HG02642 (cell line): Measurements from ENCODE around the gene KSR2.

Experiments used
- ATAC-seq: cut with Tn5 transposase; IDR thresholded peaks from one replicate; pipeline ENCODE4 v1.9.1; 2021; ENCODE audit warnings: mild to moderate bottlenecking; ENCODE audit not compliant: unreplicated experiment, poor library complexity

KSR2 gene

DNA sequence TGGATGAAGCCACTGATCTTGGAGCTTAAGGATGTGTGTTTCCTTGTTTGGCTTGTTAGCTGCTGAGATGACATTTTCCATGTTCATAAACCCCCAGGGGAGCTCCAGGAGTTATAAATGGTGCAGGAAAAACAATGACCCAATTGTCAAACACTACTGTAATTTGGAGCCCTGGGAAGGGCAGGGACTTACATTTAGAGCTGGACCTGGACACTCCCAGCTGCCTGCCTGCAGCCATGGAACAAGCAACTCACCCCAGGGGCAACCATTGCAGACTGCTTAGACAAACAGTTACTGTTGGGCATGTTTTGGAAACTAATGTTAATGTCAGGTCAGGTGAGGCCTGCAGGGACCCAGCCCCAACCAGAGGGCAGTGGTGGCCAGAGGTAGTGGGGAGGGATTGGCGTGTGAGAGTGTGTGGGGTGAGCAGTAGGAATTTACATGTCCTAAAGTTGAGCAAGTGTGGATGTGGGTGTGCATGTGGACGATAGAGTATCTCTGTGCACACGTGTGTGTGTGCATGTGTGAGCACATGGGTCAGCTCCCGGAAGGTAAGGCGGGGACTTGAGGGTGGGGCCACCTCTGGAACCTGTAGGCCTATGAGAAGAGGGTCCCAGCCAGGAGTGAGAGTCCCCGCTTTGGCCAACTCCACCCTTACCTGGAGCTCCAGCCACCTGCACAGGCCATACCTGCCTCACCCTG, 521.0 kb downstream of the KSR2 start:
- ATAC-seq: no peak

DNA sequence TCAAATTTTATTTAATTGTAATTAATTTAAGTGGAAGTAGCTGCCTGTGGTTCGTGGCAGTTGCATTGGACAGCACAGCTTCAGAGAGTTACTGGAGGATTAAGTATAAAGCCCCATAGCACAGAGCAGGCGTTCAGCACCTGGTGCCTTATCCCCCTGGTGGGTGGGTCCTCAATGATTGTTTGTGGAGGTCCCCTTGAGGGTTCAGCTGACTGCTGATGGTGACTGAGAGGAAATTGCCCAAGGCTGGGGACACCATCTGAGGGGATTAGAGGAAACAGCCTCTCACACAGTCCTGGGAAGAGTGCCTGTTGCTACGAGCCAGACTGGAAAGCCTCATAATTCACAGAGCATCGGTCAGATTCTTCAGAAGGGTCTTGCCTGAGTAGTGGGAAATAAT, 524.0 kb downstream of the KSR2 start:
- ATAC-seq: no peak

DNA sequence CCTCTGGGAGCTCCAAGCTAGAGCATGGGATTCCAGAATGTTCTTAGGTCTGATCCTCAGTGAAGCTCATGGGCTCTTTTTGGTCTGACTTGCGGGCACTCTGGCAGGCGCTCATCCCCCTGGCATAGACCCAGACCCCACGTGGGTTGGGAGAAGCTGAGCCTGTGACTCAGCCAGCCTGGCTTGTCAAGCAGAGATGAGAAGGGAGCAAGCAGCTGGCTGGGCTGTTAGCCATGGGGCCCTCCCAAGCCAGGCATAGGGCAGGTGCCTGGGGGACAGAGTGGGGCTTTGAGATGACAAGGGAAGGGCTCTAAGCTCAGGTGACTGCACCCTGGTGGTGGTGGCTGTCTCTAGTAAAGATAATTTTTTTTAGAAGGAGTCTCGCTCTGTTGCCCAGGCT, 527.0 kb downstream of the KSR2 start:
- no peak for ATAC-seq

DNA sequence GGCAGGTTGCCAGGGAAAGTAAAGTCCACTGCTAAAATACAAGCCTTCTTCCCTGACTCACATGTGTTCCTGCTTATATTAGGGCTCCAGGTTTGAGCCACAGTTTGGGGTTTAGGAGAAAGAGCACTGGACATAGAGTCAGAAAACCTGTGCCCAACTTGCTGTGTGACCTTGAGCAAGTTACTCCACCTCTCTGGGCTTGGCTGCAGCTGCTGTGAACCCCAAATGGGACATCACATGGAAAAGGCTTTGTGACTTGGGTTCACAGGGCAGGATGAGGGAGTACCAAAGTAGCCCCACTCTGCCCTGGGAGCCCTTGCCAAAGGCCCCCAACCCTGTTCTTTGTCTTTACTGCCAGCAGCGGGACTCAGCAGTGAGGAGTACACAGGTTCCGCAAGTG, 528.4 kb downstream of the KSR2 start:
- ATAC-seq: no peak

DNA sequence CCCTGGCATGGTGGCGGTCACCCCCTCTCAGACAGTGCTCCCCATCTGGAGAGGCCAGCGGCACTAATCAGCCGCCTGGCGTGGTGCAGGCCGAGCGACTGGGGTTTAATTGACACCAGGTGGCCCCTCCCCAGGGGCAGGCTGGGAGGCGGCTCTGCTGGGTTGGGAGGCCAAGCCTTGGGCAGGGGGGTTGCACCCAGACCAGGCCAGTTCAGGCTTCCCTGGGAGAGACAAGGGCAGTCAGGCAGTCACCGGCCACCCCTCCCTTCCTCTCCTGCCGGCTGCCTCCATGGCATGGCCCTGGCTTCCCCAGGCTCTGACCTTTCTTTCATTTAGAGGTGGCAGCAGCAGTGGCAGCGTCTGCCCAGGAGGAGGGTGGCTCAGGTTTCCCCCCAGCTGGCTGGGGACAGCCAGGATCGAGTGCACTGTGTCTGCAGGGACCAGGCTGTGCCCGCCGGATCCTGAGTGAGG, 529.2 kb downstream of the KSR2 start:
- ATAC-seq: no peak

DNA sequence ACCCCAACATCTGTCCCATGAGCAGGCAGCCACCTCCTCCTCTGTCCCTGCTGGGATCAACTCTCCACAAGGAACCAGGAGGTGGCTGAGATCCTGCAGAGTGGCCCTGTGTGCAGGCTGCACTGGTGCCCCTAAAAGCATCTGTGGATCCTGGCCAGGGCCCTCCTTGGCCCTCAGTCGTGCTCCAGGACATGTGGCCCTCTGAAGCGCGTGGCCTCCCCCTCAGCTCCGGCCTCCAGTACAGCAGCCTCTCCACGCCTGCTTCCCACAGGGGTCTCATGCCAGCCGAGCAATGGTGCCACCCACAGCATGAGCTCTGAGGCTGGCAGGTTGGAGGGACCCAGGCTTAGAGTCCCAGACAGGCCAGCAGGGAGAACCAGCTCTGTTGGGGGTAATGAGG, 530.0 kb downstream of the KSR2 start:
- no peak for ATAC-seq

DNA sequence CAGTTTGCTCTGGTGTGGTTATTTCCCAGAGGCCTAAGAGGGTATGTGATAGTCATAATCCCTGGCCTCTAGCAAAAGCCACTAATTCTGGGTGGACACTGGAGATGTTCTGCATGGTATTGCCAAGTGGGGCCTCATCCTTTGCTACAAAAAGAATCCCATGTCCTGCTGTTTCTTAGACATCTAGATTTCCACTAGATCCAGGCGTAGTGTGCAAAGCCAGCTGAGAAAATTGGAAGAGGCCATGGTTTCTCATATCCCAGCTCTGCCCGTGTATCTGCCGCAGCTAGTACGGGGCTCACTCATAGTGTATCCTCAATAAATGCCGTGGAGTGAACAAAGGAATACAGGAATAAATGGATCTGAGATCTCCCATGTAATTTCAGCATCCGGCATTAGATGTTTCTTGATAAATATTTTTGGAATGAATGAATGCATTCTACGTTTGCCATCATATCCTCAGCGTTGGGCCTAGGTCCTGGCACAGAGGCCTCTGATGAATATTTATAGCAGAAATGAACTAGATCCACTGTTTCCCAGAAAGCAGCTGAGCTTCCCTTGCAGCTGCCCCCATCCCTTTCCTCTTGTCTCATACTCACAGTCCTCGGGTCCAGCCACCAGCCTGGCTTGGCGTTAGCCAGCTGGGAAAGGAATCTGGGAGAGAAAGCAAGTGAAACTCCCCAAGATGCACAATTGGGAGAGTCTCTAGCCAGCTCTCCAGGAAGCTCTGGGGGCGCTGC, 531.1 kb downstream of the KSR2 start:
- no peak for ATAC-seq

DNA sequence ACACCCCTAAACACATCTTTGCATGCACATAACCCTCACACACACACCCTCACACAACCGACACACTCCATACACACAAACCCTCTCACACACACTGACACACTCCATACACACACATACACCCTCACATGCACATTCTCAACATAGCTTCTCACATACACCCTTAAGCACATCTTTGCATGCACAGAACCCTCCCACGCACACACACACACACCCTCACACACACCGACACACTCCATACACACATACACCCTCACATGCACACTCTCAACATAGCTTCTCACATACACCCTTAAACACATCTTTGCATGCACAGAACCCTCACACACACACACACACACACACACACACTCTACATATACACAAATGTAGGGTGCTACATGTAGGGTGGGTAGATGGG, 534.9 kb downstream of the KSR2 start:
- ATAC-seq: no peak

DNA sequence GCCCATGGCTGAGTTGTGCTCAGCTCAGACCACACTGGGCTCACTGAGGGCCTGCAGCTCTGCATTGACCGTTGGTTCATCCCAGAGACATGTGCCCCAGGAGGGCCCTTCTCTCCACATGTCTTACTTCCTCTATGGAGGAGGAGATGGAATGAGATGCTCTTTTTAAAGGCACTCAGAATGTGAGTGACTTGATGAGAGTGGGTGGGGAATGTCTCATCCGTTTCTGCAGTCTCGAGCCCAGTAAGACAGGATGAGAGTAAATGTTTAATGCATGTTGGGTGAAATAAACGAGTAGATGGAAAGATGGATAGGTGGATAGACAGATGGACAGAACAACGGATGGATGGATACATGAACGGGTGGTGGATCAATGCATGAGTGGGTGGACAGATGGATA, 538.5 kb downstream of the KSR2 start:
- ATAC-seq: no peak

DNA sequence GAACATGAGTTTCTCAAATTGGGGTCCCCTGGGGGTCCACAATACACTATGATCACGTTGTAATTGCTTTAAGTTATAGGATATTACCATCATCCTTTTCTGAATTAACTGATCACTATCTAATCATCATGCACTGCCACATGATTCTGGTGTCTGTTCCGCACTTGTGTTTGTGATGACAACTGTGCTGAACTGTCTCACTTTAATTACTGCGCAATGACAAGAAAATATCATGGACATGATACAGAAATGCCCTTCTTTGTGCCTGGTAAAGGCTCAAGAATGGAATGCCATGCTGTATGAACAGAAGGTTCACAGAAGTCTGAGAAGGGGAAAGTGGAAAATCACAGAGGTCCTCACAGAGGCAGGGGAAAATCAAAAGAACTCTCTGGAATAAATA, 541.6 kb downstream of the KSR2 start:
- no peak for ATAC-seq

DNA sequence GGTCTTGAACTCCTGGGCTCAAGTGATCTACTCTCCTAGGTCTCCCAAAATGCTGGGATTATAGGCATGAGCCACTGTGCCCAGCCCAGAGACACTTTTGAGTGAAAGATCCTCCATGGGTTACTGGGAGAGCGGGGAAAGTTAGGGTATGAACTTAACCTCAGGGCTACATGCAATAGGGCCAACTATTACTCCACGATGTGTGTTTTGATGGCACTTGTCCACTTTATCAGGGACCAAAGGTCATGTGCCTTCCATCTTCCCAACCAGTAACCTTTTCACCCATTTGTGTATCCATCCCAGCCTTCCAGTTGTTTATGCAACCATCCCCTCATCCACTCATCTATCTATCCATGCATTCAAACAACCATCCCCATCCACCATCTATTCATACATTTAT, 546.8 kb downstream of the KSR2 start:
- ATAC-seq: no peak

DNA sequence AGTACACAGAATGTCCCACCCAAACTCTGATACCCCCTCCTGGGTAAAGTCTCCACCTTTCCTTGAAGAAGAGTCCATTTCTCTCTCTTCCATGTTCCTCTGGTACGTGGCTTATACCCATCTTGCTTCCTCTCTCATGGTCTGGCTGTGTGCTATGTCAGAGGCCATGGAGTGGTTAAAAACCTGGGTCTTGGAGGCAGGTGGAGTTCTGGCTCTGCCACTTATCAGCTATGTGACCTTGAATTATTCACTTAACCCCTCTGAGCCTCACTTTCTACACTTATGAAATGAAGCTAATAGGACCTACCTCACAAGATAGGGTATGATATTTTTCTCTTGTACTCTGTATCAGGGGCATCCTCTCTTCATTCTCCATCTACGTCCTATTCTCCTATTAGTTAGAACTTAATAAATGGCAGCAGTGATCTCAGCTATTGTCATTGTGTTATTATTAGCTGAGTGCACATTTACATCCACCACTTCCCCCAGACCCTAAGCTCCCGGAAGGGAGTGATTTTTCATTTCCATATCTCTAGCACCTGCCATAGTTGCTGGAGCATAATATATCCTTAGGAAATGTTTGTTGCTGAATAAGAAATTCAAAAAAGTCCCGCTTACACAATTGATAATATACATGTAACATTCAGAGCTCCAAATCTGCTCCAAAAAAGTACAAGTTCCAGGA, 547.6 kb downstream of the KSR2 start:
- no peak for ATAC-seq

DNA sequence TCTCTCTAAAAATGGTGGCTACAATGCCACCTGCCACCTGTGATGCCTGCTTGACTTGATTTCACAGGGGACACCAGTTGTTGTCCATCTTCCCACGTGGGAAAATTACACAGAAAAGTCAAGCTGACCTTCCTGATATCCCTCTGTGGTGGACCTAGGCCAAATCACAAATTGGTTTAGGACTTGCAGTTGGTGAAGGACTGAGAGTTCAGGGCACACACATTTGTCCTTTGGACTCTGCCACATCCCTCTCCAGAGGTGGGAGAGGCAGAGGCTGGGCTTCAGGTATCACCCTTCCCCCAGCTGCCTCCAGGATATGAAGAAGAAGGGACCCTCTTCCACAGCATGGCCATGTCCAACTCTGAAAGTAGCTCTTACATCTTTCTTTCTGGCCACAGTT, 551.8 kb downstream of the KSR2 start:
- ATAC-seq: no peak

DNA sequence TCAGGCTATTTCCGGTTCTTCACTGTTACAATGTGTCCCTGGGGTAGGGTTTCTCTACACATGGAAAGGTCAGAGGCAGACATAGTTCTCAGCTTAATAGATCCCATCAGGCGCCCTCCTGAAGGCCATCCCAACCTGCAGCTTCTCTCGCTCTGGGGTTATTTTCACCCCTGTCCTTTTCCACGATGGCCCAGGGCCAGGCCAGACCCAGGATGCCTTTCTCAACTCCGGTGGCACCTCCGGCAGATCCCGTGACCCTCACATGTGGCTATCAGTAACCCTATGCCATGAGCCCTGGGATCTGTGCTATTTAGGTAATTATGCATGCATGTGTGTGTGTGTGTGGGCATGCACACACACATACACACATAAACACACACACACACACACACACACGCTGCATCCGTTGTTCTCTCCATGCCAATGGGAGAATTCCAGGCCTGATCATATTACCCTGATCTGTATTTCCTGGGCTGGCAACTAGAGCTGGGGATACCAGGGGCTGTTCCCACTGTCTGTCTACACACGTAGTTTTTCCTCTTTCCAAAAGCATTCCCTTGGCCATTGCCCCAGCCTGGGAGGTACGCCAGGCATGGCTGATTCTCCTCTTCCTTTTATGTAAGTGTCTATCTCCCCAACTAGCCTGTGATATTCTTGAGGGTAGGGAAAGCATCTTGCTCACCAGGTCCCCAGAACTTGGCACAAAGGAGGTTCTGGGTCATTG, 556.2 kb downstream of the KSR2 start:
- no peak for ATAC-seq

DNA sequence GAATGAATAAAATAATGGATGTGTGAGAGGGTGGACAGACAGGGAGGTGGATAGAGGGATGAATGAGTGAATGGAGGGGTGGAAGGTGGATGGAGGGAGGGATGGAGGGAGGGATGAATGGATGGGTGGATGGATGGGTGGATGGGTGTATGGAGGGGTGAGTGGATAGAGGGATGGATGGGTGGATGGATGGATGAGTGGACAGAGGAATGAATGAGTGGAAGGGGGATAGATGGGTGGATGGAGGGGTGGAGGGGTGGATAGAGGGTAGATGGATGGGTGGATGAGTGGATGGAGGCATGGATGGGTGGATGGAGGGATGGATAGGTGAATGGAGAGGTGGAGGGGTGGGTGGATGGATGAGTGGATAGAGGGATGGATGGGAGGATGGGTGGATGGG, 559.5 kb downstream of the KSR2 start:
- no peak for ATAC-seq

DNA sequence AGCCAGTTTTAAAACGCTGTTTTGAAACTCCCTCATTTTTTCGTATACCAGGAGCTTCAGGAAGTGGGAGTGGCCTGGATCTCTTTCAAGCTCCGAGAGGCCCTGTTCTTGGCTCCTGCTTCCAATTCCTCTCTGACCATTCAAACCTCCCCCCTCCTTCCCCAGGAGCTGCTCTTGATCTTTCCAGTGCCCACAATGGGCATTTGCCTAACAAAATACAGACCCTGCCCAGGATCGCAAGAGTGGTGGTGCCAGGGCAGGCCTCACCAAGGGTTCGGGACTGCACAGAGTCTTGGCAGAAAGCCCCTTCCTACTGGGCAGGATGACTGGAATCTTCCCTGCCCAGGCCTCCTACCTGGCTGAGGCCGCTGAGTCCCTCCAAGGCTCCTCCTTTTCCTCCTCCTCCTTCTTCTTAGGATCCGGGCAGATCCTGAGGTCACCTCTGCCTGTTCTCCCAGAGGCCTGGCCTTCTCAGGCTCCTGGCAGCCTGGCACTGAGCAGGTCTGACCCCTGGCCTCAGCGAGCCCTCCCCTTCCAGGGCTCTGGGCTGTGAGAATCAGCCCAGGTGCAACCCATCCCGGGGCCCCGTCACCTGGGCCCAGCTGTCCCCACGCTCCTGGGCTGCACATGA, 560.5 kb downstream of the KSR2 start:
- ATAC-seq: no peak

DNA sequence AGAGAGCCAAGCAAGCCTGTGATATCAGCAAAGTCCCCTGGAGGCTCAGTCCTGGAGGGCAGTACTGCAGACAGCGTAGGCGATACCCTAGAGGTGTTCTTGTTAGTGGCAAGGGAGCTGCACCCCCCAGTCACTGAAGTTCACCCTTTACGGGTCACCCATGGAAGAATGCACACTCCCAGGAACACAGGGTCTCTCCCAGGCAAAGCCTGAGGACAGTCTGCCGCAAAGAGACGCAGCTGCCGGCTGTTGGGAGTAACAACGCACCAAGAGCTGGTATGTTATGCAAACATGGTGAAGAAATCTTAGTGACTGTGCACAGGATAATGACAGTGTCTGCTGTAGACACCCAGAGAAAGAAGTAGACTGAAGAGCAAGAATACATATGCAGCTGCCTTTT, 563.9 kb downstream of the KSR2 start:
- ATAC-seq: no peak

DNA sequence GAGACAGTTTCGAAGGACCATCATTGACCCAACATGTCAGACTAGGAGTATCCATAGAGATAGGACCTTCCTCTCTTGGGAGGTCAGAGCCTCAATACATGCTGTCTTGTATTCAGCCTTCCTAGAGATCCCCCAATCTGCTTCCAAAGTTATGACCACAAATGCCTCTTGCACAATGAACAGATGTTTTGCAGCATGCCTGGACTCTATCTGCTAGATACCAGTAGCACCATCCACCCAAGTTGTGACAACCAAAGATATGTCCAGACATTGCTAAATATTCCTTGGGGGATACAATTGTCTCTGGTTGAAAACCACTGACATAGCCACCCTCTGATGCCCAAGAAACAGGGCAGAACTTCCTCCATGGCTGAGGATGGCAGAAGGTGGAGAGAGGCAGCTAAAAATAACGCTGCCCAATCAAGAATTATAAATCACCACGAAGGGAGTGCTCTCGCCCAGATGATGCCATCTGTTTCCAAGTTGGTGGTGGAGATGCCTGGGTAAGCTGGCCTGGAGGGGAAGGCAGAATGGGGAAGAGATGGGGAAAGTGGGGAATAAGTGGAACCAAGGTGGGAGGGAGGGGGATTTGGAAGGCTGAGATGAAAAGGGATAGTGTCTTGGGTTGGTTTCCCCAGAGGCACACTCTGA, 564.5 kb downstream of the KSR2 start:
- no peak for ATAC-seq

DNA sequence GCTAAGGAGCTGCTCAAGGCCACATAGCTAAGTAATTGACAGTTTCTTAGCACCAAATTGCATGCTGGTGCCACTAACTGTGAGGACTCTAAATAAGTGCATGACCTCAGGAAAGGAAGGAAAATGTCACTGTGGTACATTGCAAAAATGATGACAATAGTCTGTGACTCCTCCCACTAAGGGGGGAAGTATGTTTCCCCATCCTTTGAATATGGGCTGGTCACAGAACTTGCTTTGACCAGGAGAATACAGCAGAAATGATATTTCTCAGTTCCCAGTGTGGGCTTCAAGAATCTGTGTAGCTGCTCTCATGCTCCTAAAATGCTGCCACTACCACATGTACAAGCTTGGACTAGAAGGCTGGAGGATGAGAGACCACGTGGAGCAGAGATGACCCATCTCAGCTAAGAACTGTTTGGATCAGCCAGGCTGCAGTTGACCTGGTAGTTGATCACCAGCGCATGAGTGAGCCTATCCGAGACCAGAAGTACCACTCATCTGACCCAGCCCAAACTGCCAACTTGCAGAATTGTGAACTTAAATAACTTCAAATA, 565.1 kb downstream of the KSR2 start:
- no peak for ATAC-seq
